ENCODE data around the gene BACE1-AS.

DNA sequence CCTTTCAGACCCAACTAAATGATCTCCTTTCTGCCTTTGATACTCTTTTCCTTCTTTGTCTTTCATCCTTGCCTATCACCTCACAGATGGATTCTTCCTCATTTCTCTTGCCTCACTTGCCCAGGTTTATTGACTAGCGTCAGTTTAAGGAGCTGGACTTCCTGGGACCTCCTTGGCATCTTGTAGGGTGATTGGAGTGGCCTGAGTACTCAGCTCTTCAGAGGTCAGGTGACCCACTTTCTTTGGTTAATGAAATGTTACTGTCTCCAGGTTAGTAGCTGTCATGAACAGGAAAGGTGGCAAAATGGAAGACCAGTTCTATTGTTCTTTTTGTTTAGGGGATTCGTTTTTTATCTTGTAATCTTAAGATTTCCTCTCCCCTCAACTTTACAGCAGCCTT, 4.6 kb upstream of the BACE1-AS start:
- TF ChIP-seq, protein P1, sequence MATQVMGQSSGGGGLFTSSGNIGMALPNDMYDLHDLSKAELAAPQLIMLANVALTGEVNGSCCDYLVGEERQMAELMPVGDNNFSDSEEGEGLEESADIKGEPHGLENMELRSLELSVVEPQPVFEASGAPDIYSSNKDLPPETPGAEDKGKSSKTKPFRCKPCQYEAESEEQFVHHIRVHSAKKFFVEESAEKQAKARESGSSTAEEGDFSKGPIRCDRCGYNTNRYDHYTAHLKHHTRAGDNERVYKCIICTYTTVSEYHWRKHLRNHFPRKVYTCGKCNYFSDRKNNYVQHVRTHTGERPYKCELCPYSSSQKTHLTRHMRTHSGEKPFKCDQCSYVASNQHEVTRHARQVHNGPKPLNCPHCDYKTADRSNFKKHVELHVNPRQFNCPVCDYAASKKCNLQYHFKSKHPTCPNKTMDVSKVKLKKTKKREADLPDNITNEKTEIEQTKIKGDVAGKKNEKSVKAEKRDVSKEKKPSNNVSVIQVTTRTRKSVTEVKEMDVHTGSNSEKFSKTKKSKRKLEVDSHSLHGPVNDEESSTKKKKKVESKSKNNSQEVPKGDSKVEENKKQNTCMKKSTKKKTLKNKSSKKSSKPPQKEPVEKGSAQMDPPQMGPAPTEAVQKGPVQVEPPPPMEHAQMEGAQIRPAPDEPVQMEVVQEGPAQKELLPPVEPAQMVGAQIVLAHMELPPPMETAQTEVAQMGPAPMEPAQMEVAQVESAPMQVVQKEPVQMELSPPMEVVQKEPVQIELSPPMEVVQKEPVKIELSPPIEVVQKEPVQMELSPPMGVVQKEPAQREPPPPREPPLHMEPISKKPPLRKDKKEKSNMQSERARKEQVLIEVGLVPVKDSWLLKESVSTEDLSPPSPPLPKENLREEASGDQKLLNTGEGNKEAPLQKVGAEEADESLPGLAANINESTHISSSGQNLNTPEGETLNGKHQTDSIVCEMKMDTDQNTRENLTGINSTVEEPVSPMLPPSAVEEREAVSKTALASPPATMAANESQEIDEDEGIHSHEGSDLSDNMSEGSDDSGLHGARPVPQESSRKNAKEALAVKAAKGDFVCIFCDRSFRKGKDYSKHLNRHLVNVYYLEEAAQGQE (IDR thresholded peaks at IDR 0.05; ENCODE audit: insufficient read depth in 1 of 2, low read depth in 2 of 2, low read length in 1 of 2) = no peak
- TF ChIP-seq, protein P2, sequence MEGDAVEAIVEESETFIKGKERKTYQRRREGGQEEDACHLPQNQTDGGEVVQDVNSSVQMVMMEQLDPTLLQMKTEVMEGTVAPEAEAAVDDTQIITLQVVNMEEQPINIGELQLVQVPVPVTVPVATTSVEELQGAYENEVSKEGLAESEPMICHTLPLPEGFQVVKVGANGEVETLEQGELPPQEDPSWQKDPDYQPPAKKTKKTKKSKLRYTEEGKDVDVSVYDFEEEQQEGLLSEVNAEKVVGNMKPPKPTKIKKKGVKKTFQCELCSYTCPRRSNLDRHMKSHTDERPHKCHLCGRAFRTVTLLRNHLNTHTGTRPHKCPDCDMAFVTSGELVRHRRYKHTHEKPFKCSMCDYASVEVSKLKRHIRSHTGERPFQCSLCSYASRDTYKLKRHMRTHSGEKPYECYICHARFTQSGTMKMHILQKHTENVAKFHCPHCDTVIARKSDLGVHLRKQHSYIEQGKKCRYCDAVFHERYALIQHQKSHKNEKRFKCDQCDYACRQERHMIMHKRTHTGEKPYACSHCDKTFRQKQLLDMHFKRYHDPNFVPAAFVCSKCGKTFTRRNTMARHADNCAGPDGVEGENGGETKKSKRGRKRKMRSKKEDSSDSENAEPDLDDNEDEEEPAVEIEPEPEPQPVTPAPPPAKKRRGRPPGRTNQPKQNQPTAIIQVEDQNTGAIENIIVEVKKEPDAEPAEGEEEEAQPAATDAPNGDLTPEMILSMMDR (IDR thresholded peaks at IDR 0.05) = no peak
- TF ChIP-seq POLR2AphosphoS5 (IDR thresholded peaks at IDR 0.05; ENCODE audit: low read depth, low read length) = no peak
